ENCODE data around the gene ELP4. TPM values are rescaled to one million over a fixed set of nuclear protein-coding genes. Genes with fewer than 3 reads are reported as not detected.
"Not testable (repeated sequence)": the region's sequence is repeated elsewhere in the genome, so short reads cannot be mapped to it uniquely, and the experiment has no call there.

The ELP4 gene
- total and polyA plus RNA-seq, 12 donors, result 10.5 to 30.4 (median 18.0) TPM

DNA sequence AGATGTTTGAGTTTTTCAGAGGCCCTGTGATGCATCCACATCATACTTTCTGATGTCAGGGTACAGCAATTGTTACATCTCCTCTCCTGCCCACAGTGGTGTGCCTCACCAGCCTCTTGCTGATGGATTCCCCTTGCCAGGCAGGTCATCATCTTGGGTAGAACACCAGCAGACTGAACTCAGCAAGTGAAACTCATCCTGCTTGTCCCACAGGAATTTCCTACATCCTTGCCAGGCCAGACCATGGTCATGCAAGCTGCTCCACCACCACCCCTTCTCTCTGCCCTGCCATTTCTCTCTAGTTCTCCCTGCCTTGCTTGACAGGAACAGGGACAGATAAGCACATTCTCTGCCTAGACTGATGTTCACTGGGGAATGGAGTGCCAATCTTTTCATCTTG lies 215.6 kb downstream of the ELP4 start:
- H3K27ac ChIP-seq, result no peak overlapping the region
- DNase-seq, result no peak
- no peaks in the 10 kb centered on the region for H3K27me3 ChIP-seq
- no peak overlapping the region for H3K4me3 ChIP-seq
- no peaks in the 10 kb centered on the region for H3K4me1 ChIP-seq (replicated peaks in 1 of 2)
- intact Hi-C loops (cut with DNase I), result no loop called here
- no peak for TF ChIP-seq CTCF (IDR thresholded peaks at IDR 0.05)
- TF ChIP-seq POLR2A (IDR thresholded peaks at IDR 0.05), result no peak
- no peaks in the 10 kb centered on the region for H3K9me3 ChIP-seq (replicated peaks in 1 of 3)
- no peaks in the 10 kb centered on the region for H3K36me3 ChIP-seq (replicated peaks in 1 of 2)

DNA sequence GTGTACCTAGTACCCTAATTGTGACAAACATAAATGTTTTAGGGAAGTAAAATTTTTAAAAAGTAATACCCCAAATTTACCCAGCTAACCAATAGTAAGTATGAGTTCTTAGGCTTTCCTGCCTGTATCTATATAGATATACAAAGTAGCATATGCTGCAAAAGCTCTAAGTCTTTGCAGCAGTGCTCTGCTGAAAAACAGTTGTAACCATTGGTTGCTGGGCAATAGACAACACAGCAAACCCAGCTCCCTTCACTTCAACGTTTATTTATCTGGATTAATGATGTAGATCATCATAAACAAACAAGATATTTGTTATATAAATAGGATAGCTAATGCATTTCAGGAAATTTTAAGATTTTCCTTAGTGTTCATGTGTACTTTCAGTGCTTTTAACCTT lies 218.9 kb downstream of the ELP4 start:
- no peaks in the 10 kb centered on the region for H3K27me3 ChIP-seq
- H3K36me3 ChIP-seq (replicated peaks in 1 of 2), result no peaks in the 10 kb centered on the region
- no peaks in the 10 kb centered on the region for H3K9me3 ChIP-seq (replicated peaks in 1 of 3)
- intact Hi-C loops (cut with DNase I), result no loop called here
- no peak overlapping the region for H3K27ac ChIP-seq
- WGBS, 4 donors, result 18 to 44% (median 30%) methylated on average over 1 of the region's 1 CpG
- no peak overlapping the region for H3K4me3 ChIP-seq
- no peak for DNase-seq
- no peaks in the 10 kb centered on the region for H3K4me1 ChIP-seq (replicated peaks in 1 of 2)
- TF ChIP-seq POLR2A (IDR thresholded peaks at IDR 0.05) (no peak), CTCF (IDR thresholded peaks at IDR 0.05) (no peak)

DNA sequence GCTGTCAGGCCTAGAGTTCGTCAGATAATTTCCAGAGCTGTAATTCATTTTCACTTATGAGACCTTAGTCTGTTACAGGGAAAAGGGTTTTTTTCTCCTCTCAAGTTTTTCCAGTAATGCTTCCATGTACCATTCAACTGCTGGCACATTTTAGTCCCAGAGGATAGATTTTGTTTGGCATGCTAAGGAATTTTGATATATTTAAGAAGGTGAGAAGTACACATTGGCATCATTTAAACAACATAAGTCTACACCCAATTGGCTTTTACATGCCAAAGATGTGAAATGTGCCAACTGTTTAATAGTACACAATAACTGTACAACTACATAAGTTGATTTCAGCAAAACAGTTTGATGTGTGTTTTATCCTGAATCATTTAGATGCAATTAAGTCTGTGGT lies 230.6 kb downstream of the ELP4 start:
- DNase-seq, result no peak
- H3K4me3 ChIP-seq, result no peak overlapping the region
- H3K36me3 ChIP-seq (replicated peaks in 1 of 2), result no peaks in the 10 kb centered on the region
- no peaks in the 10 kb centered on the region for H3K4me1 ChIP-seq (replicated peaks in 1 of 2)
- no peaks in the 10 kb centered on the region for H3K27me3 ChIP-seq
- TF ChIP-seq POLR2A (IDR thresholded peaks at IDR 0.05) (no peak), CTCF (IDR thresholded peaks at IDR 0.05) (no peak)
- 78 to 83% (median 81%) methylated on average over 1 of the region's 1 CpG for WGBS, 4 donors
- no peak overlapping the region for H3K27ac ChIP-seq
- H3K9me3 ChIP-seq (replicated peaks in 1 of 3), result no peaks in the 10 kb centered on the region
- intact Hi-C loops (cut with DNase I), result no loop called here

DNA sequence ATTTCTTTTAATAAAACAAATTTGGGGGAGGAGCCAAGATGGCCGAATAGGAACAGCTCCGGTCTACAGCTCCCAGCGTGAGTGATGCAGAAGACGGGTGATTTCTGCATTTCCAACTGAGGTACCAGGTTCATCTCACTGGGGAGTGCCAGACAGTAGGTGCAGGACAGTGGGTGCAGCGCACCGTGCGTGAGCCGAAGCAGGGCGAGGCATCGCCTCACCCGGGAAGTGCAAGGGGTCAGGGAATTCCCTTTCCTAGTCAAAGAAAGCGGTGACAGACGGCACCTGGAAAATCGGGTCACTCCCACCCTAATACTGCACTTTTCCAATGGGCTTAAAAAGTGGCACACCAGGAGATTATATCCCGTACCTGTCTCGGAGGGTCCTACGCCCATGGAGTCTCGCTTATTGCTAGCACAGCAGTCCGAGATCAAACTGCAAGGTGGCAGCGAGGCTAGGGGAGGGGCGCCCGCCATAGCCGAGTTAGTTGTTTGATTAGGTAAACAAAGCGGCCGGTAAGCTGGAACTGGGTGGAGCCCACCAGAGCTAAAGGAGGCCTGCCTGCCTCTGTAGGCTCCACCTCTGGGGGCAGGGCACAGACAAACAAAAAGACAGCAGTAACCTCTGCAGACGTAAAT lies 231.3 kb downstream of the ELP4 start:
- DNase-seq; intact Hi-C loops (cut with DNase I); H3K27me3 ChIP-seq; H3K36me3 ChIP-seq (replicated peaks in 1 of 2); H3K9me3 ChIP-seq (replicated peaks in 1 of 3); H3K4me3 ChIP-seq; H3K27ac ChIP-seq; H3K4me1 ChIP-seq (replicated peaks in 1 of 2): not testable (repeated sequence)
- 95 to 99% (median 97%) methylated on average over 12 to 26 of the region's 26 CpGs for WGBS, 4 donors

GRCh38 chr11:31747581-31747980 lies 238.0 kb downstream of the ELP4 start:
- no peak overlapping the region for H3K27ac ChIP-seq
- H3K9me3 ChIP-seq (replicated peaks in 1 of 3), result no peaks in the 10 kb centered on the region
- H3K4me1 ChIP-seq (replicated peaks in 1 of 2), result peaks cover 0 to 3% of the 10 kb centered on the region in 2 donors
- TF ChIP-seq POLR2A (IDR thresholded peaks at IDR 0.05) (no peak), CTCF (IDR thresholded peaks at IDR 0.05) (no peak)
- no peaks in the 10 kb centered on the region for H3K36me3 ChIP-seq (replicated peaks in 1 of 2)
- H3K4me3 ChIP-seq, result no peak overlapping the region
- intact Hi-C loops (cut with DNase I), result no loop called here
- no peaks in the 10 kb centered on the region for H3K27me3 ChIP-seq
- DNase-seq, result no peak
- 4 to 26% (median 21%) methylated on average over 1 of the region's 1 CpG for WGBS, 4 donors
